Measurements from ENCODE around the gene RAE1.

DNA sequence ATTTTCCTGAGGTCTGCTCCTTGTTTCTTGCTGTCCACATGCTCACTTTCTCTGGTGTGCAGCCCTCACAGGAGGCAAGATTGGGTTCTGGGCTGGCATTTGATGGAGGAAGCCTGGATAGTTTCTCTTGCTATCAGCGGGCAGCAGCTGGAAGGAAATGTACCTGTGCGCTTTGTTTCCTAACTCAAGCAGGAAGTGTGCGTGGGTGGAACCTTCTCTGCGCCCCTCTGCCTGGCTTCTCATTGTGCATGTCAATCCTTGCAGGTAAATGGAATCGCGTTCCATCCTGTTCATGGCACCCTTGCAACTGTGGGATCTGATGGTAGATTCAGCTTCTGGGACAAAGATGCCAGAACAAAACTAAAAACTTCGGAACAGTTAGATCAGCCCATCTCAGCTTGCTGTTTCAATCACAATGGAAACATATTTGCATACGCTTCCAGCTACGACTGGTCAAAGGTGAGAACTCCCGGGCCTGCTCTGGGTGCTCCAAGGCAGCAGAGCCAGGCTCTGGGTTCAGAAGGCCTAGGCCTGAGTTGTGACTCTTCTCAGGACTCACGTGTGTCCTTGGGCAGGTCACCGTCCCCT lies 23.4 kb downstream of the RAE1 start:
- TF ChIP-seq, protein P1, sequence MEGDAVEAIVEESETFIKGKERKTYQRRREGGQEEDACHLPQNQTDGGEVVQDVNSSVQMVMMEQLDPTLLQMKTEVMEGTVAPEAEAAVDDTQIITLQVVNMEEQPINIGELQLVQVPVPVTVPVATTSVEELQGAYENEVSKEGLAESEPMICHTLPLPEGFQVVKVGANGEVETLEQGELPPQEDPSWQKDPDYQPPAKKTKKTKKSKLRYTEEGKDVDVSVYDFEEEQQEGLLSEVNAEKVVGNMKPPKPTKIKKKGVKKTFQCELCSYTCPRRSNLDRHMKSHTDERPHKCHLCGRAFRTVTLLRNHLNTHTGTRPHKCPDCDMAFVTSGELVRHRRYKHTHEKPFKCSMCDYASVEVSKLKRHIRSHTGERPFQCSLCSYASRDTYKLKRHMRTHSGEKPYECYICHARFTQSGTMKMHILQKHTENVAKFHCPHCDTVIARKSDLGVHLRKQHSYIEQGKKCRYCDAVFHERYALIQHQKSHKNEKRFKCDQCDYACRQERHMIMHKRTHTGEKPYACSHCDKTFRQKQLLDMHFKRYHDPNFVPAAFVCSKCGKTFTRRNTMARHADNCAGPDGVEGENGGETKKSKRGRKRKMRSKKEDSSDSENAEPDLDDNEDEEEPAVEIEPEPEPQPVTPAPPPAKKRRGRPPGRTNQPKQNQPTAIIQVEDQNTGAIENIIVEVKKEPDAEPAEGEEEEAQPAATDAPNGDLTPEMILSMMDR (IDR thresholded peaks at IDR 0.05), result no peak
- no peak for TF ChIP-seq POLR2A (IDR thresholded peaks at IDR 0.05)

Measured in vagina (tissue), 2 donors.